GM18508 (cell line): ENCODE data around the gene NTN4.
"Not testable (repeated sequence)": the region's sequence is repeated elsewhere in the genome, so short reads cannot be mapped to it uniquely, and the experiment has no call there.

Experiments
- ATAC-seq: cut with Tn5 transposase; IDR thresholded peaks from one replicate; pipeline ENCODE4 v1.9.1; 2021; ENCODE audit warnings: moderate number of reproducible peaks; ENCODE audit not compliant: insufficient read depth, unreplicated experiment

NTN4 gene

GRCh38 chr12:95718772-95719171 lies 71.8 kb downstream of the NTN4 start:
- no peak for ATAC-seq

DNA sequence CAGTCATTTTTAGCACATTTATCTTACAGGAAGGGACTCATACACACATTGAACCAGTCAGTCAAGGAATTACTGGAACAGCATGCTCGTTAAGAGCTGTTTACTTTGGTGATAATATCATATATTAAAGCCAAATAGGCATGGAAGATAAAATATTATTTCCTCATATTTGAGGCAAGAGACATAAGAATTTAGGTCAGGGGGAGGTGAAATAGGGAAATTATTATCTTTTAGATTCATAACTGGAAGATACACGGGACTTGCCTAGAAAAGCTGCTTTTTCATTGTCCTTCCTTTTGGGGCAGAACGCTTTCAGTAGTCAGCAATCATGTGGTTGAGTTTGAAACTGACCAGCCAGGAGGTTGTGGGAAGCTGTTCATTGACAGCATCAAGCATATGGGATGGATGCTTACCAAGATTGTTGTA lies 72.5 kb downstream of the NTN4 start:
- ATAC-seq = no peak

GRCh38 chr12:95717316-95717928 lies 73.1 kb downstream of the NTN4 start:
- no peak for ATAC-seq

DNA sequence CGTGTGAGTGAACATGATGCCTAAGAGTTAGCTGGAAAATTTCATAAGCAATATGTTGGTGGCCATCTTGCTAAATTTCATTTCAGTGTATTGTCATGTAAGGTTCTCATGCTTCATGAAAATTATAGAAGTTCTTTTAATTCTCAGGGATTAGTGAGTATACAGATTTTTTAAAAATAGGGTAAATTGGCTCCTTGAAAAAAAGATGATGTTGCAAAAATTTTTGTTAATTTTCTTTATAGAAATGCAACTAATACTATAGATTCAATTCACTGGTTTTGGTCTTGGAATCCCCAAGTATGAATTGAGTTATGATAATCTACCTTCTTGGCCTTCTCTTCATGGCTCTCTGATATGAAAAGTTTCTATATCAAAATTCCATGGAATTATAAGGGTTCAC lies 75.4 kb downstream of the NTN4 start:
- ATAC-seq = no peak

DNA sequence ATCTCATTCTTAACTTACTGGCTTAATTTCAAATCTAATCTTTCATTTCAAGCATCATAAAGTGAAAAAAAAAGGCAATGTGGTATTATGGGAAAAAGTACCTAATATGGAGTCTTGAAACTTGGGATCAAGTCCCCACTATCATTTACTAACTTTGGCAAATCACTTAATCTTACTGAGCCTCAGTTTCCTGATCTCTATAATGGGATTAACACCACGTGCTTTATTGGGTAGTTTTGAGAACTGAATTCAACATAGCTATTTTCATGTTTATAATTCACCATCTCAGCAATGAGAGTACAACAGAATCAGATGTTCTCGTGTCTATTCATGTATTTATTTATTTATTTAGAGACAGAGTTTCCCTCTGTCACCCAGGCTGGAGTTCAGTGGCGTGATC lies 78.3 kb downstream of the NTN4 start:
- ATAC-seq = no peak

DNA sequence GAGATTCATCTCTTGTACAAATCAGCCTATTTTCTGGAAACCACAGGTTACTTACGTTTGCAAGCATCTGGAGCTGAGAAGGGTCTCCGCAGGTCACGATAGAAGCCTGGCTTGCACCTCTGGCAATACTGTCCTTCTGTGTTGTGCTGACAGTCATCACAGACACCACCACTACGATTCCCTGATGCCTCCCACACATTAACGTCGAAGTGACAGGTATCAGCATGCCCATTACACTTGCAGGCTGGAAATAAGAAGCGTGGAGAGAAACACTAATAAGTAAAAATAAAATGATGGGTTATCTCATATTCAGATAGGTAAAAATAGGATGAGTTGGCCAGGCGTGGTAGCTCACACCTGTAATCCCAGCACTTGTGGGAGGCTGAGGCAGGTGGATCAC lies 80.2 kb downstream of the NTN4 start:
- ATAC-seq = no peak

GRCh38 chr12:95709152-95709551 lies 81.4 kb downstream of the NTN4 start:
- no peak for ATAC-seq

- ATAC-seq = no peak
These were observed 85.4 kb downstream of the NTN4 start for GRCh38 chr12:95705143-95705542.

DNA sequence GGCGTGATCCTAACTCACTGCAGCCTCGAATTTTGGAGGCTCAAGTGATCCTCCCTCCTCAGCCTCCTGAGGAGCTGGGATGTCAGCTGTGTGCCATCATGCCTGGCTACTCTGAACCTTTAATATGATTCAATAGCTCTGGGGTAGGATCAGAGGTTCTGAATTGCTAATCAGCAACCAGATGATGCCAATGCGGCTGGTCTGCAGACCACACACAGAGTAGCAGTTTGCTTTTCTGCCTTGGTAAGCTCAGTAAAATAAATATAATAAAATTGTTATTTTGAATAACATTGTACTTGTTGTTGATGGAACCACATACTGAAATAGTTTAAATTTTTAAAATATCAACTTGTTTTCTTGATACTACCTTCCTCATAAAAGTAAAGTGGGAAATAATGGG lies 86.6 kb downstream of the NTN4 start:
- ATAC-seq = no peak

GRCh38 chr12:95701722-95702418 lies 88.7 kb downstream of the NTN4 start:
- ATAC-seq = no peak

DNA sequence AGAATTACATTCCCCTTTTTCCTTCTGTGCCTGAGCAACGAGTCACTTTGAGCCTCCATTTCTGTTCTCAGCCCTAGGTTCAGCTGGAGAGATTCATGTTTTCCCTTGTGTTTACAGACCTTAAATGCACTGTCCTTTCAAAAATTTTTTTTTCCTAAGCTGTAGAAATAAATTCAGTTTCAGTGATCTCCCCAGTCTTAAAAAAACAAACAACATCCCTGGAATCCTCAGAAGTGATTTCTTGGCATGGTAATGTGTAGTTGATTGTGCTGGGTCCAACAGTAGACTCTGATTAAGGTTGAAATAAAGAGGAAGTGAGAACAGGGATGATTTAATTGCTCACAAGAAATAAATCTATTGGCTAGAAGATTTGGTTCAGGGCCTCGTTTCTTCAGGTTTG lies 89.3 kb downstream of the NTN4 start:
- no peak for ATAC-seq

- peak; percentile 96 for ATAC-seq
These were observed 90.2 kb downstream of the NTN4 start for GRCh38 chr12:95700316-95700785.

- no peak for ATAC-seq
These were observed 91.0 kb downstream of the NTN4 start for GRCh38 chr12:95699579-95699978.

- no peak for ATAC-seq
These were observed 96.4 kb downstream of the NTN4 start for GRCh38 chr12:95694136-95694535.

DNA sequence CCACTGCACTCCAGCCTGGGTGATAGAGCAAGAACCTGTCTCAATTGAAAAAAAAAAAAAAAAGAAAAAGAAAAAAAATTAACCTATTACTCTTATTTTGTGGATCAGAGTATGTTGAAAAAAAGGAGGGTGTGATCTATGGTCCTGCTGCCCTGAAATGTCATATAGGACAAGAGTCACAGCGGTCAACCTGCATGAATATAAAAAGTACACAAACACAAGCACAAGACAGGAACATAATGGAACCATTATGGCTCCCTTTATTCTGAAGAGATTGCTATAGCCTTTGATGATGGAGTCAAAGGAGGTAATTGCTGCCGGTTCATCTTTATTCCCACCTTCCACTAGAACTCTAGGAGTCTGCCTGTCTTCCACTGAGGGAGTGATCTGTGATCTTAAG lies 96.9 kb downstream of the NTN4 start:
- ATAC-seq = no peak

DNA sequence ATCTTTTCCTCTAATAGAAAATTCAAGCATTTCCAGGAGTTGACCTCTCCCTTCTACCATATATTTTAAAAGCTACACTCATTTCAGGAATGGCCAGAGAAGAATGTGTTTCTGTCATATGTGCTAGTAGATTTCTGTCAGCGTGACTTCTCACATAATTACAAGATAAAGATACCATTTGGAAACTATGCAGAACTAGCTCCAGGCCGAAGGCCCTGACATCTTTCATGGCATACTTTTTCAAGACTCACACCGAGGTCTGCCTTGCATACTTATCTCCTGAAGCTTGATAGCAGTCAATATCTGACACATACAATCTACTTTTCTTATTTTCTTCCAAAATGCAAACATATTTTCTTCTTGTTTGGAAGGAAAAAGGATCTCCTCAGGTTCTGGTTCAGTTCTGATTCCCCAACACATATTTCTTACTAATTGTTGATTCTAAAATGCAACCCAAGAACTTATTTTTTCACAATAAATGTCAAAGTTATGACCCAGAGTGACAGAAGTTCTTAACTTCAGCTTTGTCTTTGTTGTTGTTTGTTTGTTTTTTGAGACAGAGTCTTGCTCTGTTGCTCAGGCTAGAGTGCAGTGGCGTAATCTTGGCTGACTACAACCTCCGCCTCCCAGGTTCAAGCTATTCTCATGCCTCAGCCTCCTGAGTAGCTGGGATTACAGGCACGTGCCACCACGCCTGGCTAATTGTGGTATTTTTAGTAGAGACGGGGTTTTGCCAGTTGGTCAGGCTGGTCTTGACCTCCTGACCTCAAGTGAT lies 99.5 kb downstream of the NTN4 start:
- ATAC-seq = no peak

GRCh38 chr12:95687937-95688336 lies 102.6 kb downstream of the NTN4 start:
- ATAC-seq = no peak

DNA sequence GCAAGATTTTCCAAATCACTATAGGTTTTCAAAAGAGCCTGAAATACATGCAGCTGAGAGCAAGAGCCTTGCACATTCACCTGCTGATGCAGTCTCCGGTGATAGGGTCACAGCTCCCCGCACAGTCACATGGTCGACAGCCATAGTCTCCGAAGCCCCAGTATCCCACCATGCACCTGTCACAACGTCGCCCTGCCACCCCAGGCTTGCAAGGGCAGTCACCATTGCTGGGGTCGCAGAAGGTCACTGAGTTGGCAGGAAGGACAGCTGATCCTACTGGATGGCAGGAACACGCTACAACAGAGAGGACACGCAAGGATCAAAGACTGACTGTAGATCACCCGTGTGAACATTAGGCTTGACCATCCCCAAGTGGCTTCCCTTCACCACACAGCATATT lies 107.1 kb downstream of the NTN4 start:
- no peak for ATAC-seq

DNA sequence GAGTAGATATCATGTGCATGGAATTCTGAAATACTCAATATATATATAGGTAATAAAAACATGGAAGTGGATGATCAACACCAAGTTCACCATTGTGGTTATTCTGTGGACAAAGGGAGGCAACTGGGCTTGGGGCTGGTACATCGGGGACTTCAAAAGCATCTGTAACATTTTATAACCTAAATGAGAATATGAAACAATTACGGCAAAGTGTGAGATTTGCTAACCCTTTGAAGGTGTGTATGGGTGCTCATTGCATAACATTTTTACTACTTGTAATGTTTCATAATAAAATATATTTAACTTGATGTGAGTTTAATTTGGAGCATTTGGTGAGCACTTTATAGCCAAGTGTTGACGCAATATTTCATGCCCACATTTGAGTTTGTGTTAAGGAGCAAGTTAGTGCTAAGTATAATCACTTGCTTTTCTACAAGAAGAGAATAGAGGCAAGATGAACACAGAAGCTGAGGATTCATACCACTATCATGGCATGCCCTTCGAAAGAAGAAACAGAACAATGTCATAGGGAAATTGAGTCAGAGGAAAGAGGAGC lies 109.3 kb downstream of the NTN4 start:
- ATAC-seq = no peak

DNA sequence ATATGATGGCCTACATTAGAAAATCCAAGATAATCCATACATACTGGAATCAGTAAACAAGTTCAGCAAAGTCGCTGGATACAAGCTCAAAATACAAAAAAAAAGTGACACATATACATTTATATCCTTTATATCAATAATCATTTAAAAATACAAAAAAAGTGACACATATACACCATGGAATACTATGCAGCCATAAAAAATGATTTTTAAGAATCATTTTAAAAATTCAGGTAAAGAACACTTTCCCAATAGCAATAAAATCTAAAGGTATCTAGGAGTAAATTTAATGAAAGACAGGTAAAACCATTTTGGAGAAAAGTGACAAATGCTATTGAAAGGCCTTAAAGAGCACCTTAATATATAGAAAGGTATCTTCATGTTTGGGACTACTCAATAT lies 111.9 kb downstream of the NTN4 start:
- ATAC-seq = no peak

GRCh38 chr12:95677782-95678181 lies 112.8 kb downstream of the NTN4 start:
- not testable (repeated sequence) for ATAC-seq
